CD8-positive, alpha-beta memory T cell (primary cell): ENCODE data around the gene SS18L1. TPM values are rescaled to one million over a fixed set of nuclear protein-coding genes. Genes with fewer than 3 reads are reported as not detected.

Source experiments
- CTCF ChIA-PET: fragments of 350-600 bp; sonication (Branson Sonifier 250); formaldehyde crosslinking; loops from one replicate; lab custom pipeline; 2021; ENCODE audit warnings: antibody characterized with exemption; lab: Charles Lee
- POLR2A ChIA-PET: fragments of 350-600 bp; sonication (Branson Sonifier 250); formaldehyde crosslinking; loops from one replicate; lab custom pipeline; 2021; ENCODE audit warnings: antibody characterized with exemption; lab: Charles Lee
- DNase-seq, 5 donors: peaks; one replicate each; pipeline versions ENCODE4 v3.0.0 to v3.0.0-alpha.2; 2020 to 2022; ENCODE audit warnings: mixed read lengths in 1 of 5
- H3K27ac ChIP-seq: one replicate; pipeline ENCODE4 v1.7.0; 2013; ENCODE audit warnings: low read depth, mild to moderate bottlenecking, low read length, moderate library complexity
- H3K27me3 ChIP-seq: 2 replicates; pipeline ENCODE4 v1.7.0; 2013; ENCODE audit warnings: low read length, mild to moderate bottlenecking; ENCODE audit not compliant: insufficient read depth, poor library complexity, severe bottlenecking
- H3K36me3 ChIP-seq: 2 replicates; pipeline ENCODE4 v1.7.0; 2013; ENCODE audit warnings: mild to moderate bottlenecking, low read length, moderate library complexity; ENCODE audit not compliant: insufficient read depth
- H3K4me1 ChIP-seq: 2 replicates; pipeline ENCODE4 v1.7.0; 2013; ENCODE audit warnings: mild to moderate bottlenecking, low read length, moderate library complexity; ENCODE audit not compliant: insufficient read depth
- H3K4me3 ChIP-seq: 2 replicates; pipeline ENCODE4 v1.7.0; 2013; ENCODE audit warnings: mild to moderate bottlenecking, low read length
- H3K9me3 ChIP-seq: 2 replicates; pipeline ENCODE4 v1.7.0; 2013; ENCODE audit warnings: mild to moderate bottlenecking, low read length
- H3K27ac Mint-ChIP-seq, 8 donors: one replicate each; pipeline ENCODE4 v1.8.0; 2020 to 2021; ENCODE audit warnings: mixed read lengths in 8 of 8, mild to moderate bottlenecking in 6 of 8, inconsistent platforms in 3 of 8, moderate library complexity in 3 of 8
- H3K27me3 Mint-ChIP-seq, 2 donors: one replicate each; pipeline ENCODE4 v1.8.0; 2020 to 2021; ENCODE audit warnings: mixed read lengths in 2 of 2, mild to moderate bottlenecking in 1 of 2, moderate library complexity in 1 of 2
- H3K36me3 Mint-ChIP-seq, 3 donors: one replicate each; pipeline ENCODE4 v1.8.0; 2020 to 2021; ENCODE audit warnings: mixed read lengths in 3 of 3, inconsistent platforms in 1 of 3, mild to moderate bottlenecking in 1 of 3
- H3K4me1 Mint-ChIP-seq, 3 donors: one replicate each; pipeline ENCODE4 v1.8.0; 2020 to 2021; ENCODE audit warnings: mixed read lengths in 3 of 3, inconsistent platforms in 1 of 3, mild to moderate bottlenecking in 1 of 3
- H3K4me3 Mint-ChIP-seq, 7 donors: one replicate each; pipeline ENCODE4 v1.8.0; 2020 to 2021; ENCODE audit warnings: mixed read lengths in 7 of 7, mild to moderate bottlenecking in 6 of 7, moderate library complexity in 4 of 7, inconsistent platforms in 2 of 7
- H3K9me3 Mint-ChIP-seq, 5 donors: one replicate each; pipeline ENCODE4 v1.8.0; 2020 to 2022; ENCODE audit warnings: mixed read lengths in 5 of 5, mild to moderate bottlenecking in 3 of 5, moderate library complexity in 2 of 5, inconsistent platforms in 1 of 5
- polyA plus RNA-seq: library from polyadenylated mRNA; unstranded; fragments of 300-500 nt; fragmentation: Illumina TruSeq; gene quantifications from one replicate; pipeline ENCODE4 v1.2.3, GENCODE V29; 2021
- total RNA-seq, 2 experiments: library from RNA; stranded (reverse); gene quantifications; one replicate each; pipeline ENCODE4 v1.2.3, GENCODE V29; 2021

SS18L1 gene
- total and polyA plus RNA-seq, 3 experiments from 2014 or later: 0.86 to 18.5 (median 16.9) TPM

DNA sequence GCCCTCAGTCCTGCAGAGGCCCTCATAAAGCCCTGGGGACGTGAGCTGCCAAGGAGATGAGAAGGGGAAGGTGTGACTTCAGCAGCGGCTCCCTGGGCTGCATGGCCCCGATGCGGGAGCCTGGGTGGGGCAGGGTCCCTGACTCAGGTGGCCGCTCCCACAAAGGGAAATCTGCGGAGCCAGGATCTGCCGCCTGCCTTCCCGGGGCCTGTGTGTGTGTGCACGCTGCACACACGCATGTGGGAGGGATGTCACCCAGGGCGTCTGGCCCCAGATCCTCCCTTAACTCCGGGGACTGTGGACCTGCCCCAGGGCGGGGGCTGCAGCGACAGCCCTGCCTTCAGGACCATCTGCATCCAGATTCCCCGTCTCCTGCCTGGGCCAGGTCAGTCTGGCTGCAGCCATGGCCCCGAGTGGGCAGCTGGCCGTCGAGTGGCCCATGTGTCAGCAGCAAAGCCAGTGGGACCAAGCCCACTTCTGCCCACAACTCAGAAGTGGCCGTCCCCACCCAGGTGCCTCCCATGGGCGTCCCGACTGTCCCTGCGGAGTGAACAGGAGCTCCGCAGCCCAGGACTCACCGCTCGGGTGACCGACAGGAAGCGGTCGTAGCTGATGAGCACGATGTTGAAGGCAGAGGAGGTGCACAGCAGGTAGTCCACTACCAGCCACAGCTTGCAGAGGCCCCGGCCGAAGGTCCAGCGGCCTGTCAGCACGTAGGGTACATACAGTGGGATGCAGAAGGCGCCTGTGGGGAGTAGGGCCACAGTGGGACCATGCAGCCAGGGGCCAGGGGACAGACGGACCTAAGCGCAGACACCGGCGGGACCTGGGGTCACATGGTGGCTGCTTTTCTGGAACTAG lies 74.6 kb downstream of the SS18L1 start:
- H3K9me3 Mint-ChIP-seq: no peaks in the 10 kb centered on the region
- H3K4me1 ChIP-seq: no peaks in the 10 kb centered on the region
- H3K27me3 ChIP-seq: peaks cover 31% of the 10 kb centered on the region
- ChIA-PET CTCF (no interaction called here), POLR2A (no interaction called here)
- H3K27ac Mint-ChIP-seq: peak overlapping the region in 1 of 8 donors; percentile 43
- no peaks in the 10 kb centered on the region for H3K36me3 Mint-ChIP-seq
- no peak overlapping the region for H3K4me3 ChIP-seq
- no peak for DNase-seq
- H3K9me3 ChIP-seq: no peaks in the 10 kb centered on the region
- H3K4me3 Mint-ChIP-seq: peak overlapping the region in 3 of 7 donors; percentile 38 to 77 (median 59)
- H3K27me3 Mint-ChIP-seq: peaks cover 25 to 27% of the 10 kb centered on the region in 2 donors
- no peak overlapping the region for H3K27ac ChIP-seq
- peaks cover 0 to 3% (median 0%) of the 10 kb centered on the region in 3 donors for H3K4me1 Mint-ChIP-seq
- no peaks in the 10 kb centered on the region for H3K36me3 ChIP-seq

DNA sequence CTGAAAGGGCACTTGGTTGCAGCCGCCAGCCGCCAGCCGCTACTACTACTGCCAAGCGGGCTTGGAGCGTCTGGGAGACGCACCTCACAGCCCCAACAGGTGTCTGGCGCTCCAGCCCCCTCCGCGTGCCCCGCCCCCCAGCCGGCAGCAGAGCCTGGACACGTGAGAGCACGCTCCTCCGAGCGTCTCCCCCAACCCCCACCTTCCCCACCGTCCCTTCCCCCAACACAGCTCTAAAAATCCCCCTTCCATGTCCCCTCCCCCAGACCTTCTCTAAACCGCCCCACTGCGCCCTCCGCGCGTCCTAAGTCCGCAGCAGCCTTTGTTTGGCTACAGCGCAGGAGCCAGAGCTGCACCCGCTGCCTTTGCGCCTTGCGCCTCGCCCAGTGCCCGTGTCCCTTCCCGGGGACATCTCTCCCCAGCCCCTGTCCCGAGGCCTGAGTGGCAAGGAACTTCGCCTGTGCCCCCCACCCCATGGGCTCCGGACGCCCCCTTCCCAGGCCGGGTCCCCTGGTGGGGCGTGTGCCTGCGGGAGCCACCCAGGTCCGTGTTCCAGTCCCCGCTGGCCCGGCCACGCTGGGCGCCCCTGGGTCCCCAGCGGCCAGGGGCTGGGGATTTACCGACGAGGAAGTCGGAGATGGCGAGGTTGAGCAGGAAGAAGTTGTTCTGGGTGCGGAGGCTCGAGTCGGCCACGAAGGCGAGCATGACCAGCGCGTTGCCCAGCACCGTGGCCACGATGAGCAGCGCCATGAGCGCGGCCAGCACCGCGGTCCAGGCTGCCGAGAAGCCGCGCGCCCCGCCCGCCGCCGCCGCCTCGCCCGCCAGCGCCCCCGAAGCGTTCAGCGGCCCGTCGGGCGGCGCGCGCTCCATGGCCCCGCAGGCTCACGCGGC lies 75.8 kb downstream of the SS18L1 start:
- Mint-ChIP-seq H3K36me3 (no peaks in the 10 kb centered on the region), H3K27ac (no peak overlapping the region), H3K27me3 (peaks cover 27 to 31% of the 10 kb centered on the region in 2 donors), H3K9me3 (no peaks in the 10 kb centered on the region), H3K4me1 (peaks cover 0 to 3% (median 0%) of the 10 kb centered on the region in 3 donors), H3K4me3 (peak overlapping the region in 4 of 7 donors; percentile 44 to 54 (median 50))
- no peaks in the 10 kb centered on the region for H3K9me3 ChIP-seq
- no peak overlapping the region for H3K27ac ChIP-seq
- CTCF ChIA-PET: no interaction called here
- H3K27me3 ChIP-seq: peaks cover 34% of the 10 kb centered on the region
- DNase-seq: no peak
- POLR2A ChIA-PET: no interaction called here
- H3K4me1 ChIP-seq: no peaks in the 10 kb centered on the region
- no peak overlapping the region for H3K4me3 ChIP-seq
- no peaks in the 10 kb centered on the region for H3K36me3 ChIP-seq

DNA sequence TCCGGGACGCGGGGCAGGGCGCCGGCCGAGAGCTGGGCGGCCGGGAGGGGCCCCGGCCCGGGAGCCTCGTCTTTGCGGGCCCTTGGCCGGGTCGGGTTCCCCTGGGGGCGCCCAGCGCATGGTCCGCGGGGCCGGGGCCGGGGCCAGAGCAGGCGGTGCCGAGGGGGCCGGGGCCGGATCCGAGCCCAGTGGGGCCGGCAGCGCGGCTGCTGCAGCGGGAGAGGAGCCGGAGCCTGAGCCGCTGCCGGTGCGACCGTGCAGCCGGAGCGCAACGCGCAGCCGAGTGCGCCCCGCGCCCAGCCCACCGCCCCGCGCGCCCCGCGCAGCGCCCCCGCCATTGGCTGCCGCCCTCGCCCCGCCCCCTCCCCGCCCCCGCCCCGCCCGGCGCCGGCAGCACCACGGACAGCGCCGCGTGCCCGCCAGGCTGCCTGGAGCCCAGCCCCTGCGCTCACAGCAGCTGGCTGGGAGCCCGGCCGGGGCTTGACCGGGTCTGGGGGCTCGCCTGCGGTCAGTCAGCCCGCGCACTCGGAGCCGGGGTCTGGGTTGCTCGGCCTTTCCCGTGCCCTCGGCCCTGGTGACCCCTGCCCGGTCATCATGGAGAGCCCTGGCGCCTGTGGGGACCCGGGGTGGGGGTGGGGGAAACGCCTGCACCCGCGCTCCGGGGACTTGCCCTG lies 76.6 kb downstream of the SS18L1 start, which contains the start of gene HRH3:
HRH3 (minus strand) TSS at position 287 of the 674 bp plus-strand sequence. CDS start 308 bp downstream, outside the sequence.
- Mint-ChIP-seq H3K27ac (peak within 1 kb of the TSS in 1 of 8 donors; percentile 67), H3K27me3 (peaks cover 34 to 38% of the 10 kb centered on the region in 2 donors), H3K4me1 (peaks cover 0 to 3% (median 0%) of the 10 kb centered on the region in 3 donors), H3K36me3 (no peaks in the 10 kb centered on the region), H3K4me3 (peak within 1 kb of the TSS in 6 of 7 donors; percentile 29 to 54 (median 49)), H3K9me3 (no peaks in the 10 kb centered on the region)
- Histone ChIP-seq H3K36me3 (no peaks in the 10 kb centered on the region), H3K4me1 (no peaks in the 10 kb centered on the region), H3K4me3 (no peak within 1 kb of the TSS), H3K27ac (no peak within 1 kb of the TSS), H3K9me3 (no peaks in the 10 kb centered on the region), H3K27me3 (peaks cover 34% of the 10 kb centered on the region)
- ChIA-PET POLR2A (no interaction called here), CTCF (no interaction called here)
- peak in 4 of 5 donors; percentile 22 to 49 (median 24) for DNase-seq

DNA sequence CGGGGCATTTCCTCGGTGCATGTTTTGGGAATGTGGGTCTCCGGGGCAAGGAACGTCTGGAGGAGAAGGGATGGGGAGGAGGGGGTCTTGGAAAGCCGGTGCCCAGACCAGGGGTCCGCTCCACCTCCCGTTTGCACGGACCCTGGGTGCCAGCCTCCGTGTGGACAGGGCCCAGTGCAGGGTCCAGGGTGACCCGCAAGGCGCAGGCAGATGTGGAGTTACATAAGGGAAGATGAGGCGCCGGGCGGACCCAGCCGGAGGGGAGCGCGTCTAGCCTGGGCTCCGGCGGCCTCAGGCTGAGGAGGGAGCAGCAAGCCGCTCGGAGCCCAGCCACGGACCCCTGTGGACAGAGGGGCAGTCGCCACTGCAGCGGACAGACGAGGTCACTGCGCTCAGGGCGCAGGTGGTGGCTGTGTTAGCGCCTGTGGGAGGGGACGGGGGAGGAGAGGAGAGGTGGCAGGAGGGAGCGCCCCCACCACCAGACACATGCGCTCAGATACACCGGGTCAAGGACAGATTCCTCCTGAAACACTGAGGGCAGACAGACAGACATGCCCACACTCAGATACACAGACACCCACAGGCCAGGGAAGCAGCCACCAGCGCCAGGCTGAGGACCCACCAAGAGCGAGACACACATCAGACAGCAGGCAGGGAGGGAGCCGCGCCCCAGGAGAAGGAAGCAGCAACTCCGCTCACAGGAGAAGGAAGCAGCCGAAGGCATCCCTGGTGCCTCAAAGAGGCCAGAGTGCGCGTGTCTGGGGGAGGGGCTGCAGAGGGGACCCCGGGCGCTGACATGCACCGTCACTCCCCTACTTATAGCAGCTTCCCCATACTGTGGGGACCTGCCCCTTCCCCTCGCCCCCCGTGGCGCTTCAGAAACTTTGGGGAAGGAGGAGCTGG lies 77.3 kb downstream of the SS18L1 start:
- peak overlapping the region in 5 of 7 donors; percentile 15 to 53 (median 43) for H3K4me3 Mint-ChIP-seq
- no peaks in the 10 kb centered on the region for H3K36me3 Mint-ChIP-seq
- Histone ChIP-seq H3K27ac (no peak overlapping the region), H3K4me1 (no peaks in the 10 kb centered on the region), H3K27me3 (peaks cover 34% of the 10 kb centered on the region), H3K36me3 (no peaks in the 10 kb centered on the region), H3K9me3 (no peaks in the 10 kb centered on the region), H3K4me3 (no peak overlapping the region)
- peak overlapping the region in 1 of 8 donors; percentile 67 for H3K27ac Mint-ChIP-seq
- ChIA-PET POLR2A (no interaction called here), CTCF (no interaction called here)
- no peaks in the 10 kb centered on the region for H3K9me3 Mint-ChIP-seq
- H3K27me3 Mint-ChIP-seq: peaks cover 33 to 40% of the 10 kb centered on the region in 2 donors
- H3K4me1 Mint-ChIP-seq: peaks cover 0 to 3% (median 0%) of the 10 kb centered on the region in 3 donors
- DNase-seq: no peak

DNA sequence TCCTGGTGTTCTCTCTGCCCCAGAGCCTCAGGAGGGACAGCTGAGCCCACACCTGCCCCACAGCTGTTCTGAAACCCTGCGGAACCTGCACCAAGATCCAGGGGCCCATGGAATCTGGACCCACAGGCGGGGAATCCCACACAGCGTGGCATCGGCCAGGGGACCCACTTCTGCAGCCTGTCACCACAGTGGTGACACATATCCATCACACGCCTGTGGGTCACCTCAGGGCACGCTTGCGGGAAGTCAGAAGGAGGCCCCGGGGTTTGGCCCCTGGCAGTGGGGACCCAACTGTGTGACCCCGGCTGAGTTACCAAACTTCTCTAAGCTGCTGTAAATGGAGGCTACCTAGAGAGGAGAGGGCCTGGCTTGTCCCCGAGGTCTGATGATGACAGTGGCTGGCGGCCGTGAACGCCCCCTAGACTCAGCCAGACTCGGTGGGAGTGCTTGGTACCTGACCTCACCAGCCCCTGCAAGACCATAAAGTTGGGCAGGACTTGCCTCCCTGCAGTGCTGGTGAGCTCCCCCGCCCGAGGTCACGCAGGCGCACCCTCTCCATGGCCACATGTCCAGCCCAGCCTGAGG lies 78.8 kb downstream of the SS18L1 start:
- H3K4me3 Mint-ChIP-seq: no peak overlapping the region
- Histone ChIP-seq H3K4me3 (no peak overlapping the region), H3K36me3 (no peaks in the 10 kb centered on the region), H3K27ac (no peak overlapping the region), H3K9me3 (no peaks in the 10 kb centered on the region), H3K4me1 (no peaks in the 10 kb centered on the region), H3K27me3 (peaks cover 34% of the 10 kb centered on the region)
- POLR2A ChIA-PET: no interaction called here
- no peak for DNase-seq
- no peaks in the 10 kb centered on the region for H3K36me3 Mint-ChIP-seq
- H3K4me1 Mint-ChIP-seq: peaks cover 0 to 3% (median 0%) of the 10 kb centered on the region in 3 donors
- H3K9me3 Mint-ChIP-seq: no peaks in the 10 kb centered on the region
- no peak overlapping the region for H3K27ac Mint-ChIP-seq
- H3K27me3 Mint-ChIP-seq: peaks cover 35 to 40% of the 10 kb centered on the region in 2 donors
- CTCF ChIA-PET: no interaction called here

DNA sequence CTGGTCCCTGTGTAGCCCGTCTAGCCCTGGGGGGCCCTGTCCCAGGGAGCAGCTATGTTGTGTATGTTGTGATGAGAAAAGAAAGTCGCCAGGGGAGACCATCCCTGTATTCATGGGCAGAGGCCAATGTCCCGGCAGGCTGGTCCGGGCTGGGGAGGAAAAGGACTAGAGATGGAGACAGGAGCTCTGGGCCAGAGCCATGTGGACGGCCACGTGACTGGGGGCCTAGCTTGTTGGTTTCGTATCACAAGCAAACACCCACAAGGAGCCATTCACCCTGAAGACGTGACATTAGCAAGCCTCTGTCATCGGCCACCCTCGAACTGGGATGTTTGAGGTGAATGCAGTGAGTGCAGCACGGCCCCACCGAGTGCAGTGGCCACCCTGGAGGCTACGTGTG lies 79.4 kb downstream of the SS18L1 start:
- ChIA-PET CTCF (no interaction called here), POLR2A (no interaction called here)
- Histone ChIP-seq H3K27me3 (peaks cover 34% of the 10 kb centered on the region), H3K9me3 (no peaks in the 10 kb centered on the region), H3K27ac (no peak overlapping the region), H3K36me3 (no peaks in the 10 kb centered on the region), H3K4me1 (no peaks in the 10 kb centered on the region), H3K4me3 (no peak overlapping the region)
- Mint-ChIP-seq H3K36me3 (no peaks in the 10 kb centered on the region), H3K4me3 (no peak overlapping the region), H3K9me3 (no peaks in the 10 kb centered on the region), H3K27ac (no peak overlapping the region), H3K27me3 (peaks cover 35 to 36% of the 10 kb centered on the region in 2 donors), H3K4me1 (peaks cover 0 to 3% (median 0%) of the 10 kb centered on the region in 3 donors)
- DNase-seq: no peak

DNA sequence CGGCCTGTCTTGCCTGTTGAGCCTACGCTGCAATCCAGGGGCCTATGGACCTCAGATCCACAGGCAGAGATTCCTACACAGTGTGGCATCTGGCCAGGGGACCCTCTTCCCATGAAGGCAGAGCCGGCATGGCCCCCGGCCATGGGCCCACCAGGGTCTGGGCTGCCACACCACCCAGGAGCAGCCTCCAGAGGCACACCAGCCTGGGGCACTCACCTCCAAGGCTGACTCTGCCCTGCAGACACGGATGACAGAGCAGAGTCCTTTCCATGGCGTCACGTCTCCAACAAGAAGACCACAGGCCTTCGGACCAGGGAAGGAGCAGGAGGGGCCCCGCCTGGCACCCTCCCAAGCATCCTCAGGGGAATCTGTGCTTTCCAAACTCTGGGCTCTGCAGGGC lies 80.0 kb downstream of the SS18L1 start:
- Histone ChIP-seq H3K27me3 (peaks cover 30% of the 10 kb centered on the region), H3K4me3 (no peak overlapping the region), H3K4me1 (no peaks in the 10 kb centered on the region), H3K36me3 (no peaks in the 10 kb centered on the region), H3K27ac (no peak overlapping the region), H3K9me3 (no peaks in the 10 kb centered on the region)
- Mint-ChIP-seq H3K4me3 (no peak overlapping the region), H3K36me3 (no peaks in the 10 kb centered on the region), H3K9me3 (no peaks in the 10 kb centered on the region), H3K27me3 (peaks cover 35 to 36% of the 10 kb centered on the region in 2 donors), H3K4me1 (peaks cover 0 to 3% (median 0%) of the 10 kb centered on the region in 3 donors), H3K27ac (no peak overlapping the region)
- no peak for DNase-seq
- ChIA-PET CTCF (no interaction called here), POLR2A (no interaction called here)
